OCI-LY1 (cell line): ENCODE measurements around the gene C1S.

Experiments used
- H2AFZ ChIP-seq: fragments of 200-600 bp; sonication (generic), shearing (Covaris generic); 2 replicates; pipeline ENCODE4 v1.6.0; 2014; ENCODE audit warnings: antibody characterized with exemption, mild to moderate bottlenecking, low read length
- H3F3A ChIP-seq: fragments of 200-600 bp; sonication (generic), shearing (Covaris generic); 2 replicates; pipeline ENCODE4 v1.6.0; 2014; ENCODE audit warnings: mild to moderate bottlenecking, antibody characterized with exemption, low read length, moderate library complexity; ENCODE audit not compliant: insufficient read depth
- H3K27ac ChIP-seq: fragments of 200-600 bp; sonication (generic); 2 replicates; pipeline ENCODE4 v1.5.1; 2014; ENCODE audit warnings: low read length, mixed run types, mild to moderate bottlenecking, low read depth; ENCODE audit not compliant: poor library complexity, severe bottlenecking
- H3K27me3 ChIP-seq: fragments of 200-600 bp; sonication (generic); 2 replicates; pipeline ENCODE4 v1.6.0; 2014; ENCODE audit warnings: antibody characterized with exemption, mild to moderate bottlenecking, low read length, moderate library complexity; ENCODE audit not compliant: insufficient read depth
- H3K36me3 ChIP-seq: fragments of 200-600 bp; sonication (generic); 2 replicates; pipeline ENCODE4 v1.6.1; 2014; ENCODE audit warnings: mild to moderate bottlenecking, antibody characterized with exemption, low read length, moderate library complexity, mixed read lengths; ENCODE audit not compliant: insufficient read depth
- H3K4me1 ChIP-seq: fragments of 200-600 bp; sonication (generic); 2 replicates; pipeline ENCODE4 v1.5.1; 2014; ENCODE audit warnings: mild to moderate bottlenecking, low read length, moderate library complexity; ENCODE audit not compliant: insufficient read depth, severe bottlenecking
- H3K4me2 ChIP-seq: fragments of 200-600 bp; sonication (generic), shearing (Covaris generic); 2 replicates; pipeline ENCODE4 v1.6.1; 2014; ENCODE audit warnings: low read length
- H3K4me3 ChIP-seq: fragments of 200-600 bp; sonication (generic); 2 replicates; pipeline ENCODE4 v1.5.1; 2014; ENCODE audit warnings: low read length, low read depth, mild to moderate bottlenecking, mixed read lengths; ENCODE audit not compliant: poor library complexity, severe bottlenecking
- H3K79me2 ChIP-seq: fragments of 200-600 bp; shearing (Covaris generic); 2 replicates; pipeline ENCODE4 v1.6.1; 2016; ENCODE audit warnings: mixed run types, low read length, mixed read lengths; ENCODE audit not compliant: insufficient read depth
- H3K9ac ChIP-seq: fragments of 200-600 bp; sonication (generic), shearing (Covaris generic); 2 replicates; pipeline ENCODE4 v1.6.1; 2014; ENCODE audit warnings: mild to moderate bottlenecking, low read length, mixed read lengths
- H3K9me2 ChIP-seq: fragments of 200-600 bp; sonication (generic), shearing (Covaris generic); 2 replicates; pipeline ENCODE4 v1.6.1; 2014; ENCODE audit warnings: low read depth, mild to moderate bottlenecking, low read length, mixed read lengths
- H3K9me3 ChIP-seq: fragments of 200-600 bp; shearing (Covaris generic); 2 replicates; pipeline ENCODE4 v1.6.1; 2014; ENCODE audit warnings: low read length, mixed read lengths
- H4K20me1 ChIP-seq: fragments of 200-600 bp; sonication (generic), shearing (Covaris generic); 2 replicates; pipeline ENCODE4 v1.6.0; 2016; ENCODE audit warnings: mild to moderate bottlenecking, low read length; ENCODE audit not compliant: insufficient read depth
- CTCF ChIP-seq: fragments of 200-600 bp; sonication (generic), shearing (Covaris generic); IDR thresholded peaks from 2 replicates; pipeline ENCODE4 v1.5.1; 2017; ENCODE audit warnings: mild to moderate bottlenecking, antibody characterized with exemption, low read length, moderate library complexity, mixed read lengths
- EZH2 ChIP-seq: fragments of 200-600 bp; sonication (generic), shearing (Covaris generic); IDR thresholded peaks from 2 replicates; pipeline ENCODE4 v1.8.0; 2017; ENCODE audit warnings: borderline replicate concordance, mixed run types, mild to moderate bottlenecking, antibody characterized with exemption, low read length, moderate library complexity, mixed read lengths

C1S gene

GRCh38 chr12:7015555-7016370, 44.8 kb upstream of the C1S start:
- Histone ChIP-seq H3K36me3 (peaks cover 7% of the 10 kb centered on the region; the same call in 1 of the 2 replicates), H3K4me1 (peaks cover 27% of the 10 kb centered on the region), H3K9me2 (no peaks in the 10 kb centered on the region), H2AFZ (no peak overlapping the region), H3K4me3 (no peak overlapping the region), H3K27me3 (no peaks in the 10 kb centered on the region), H3K9ac (no peak overlapping the region), H3F3A (no peaks in the 10 kb centered on the region), H3K27ac (no peak overlapping the region), H3K9me3 (no peaks in the 10 kb centered on the region), H3K4me2 (0 out of 2 replicates have a peak overlapping the region, but pooled peaks have one; percentile 8), H4K20me1 (no peaks in the 10 kb centered on the region), H3K79me2 (peaks cover 7% of the 10 kb centered on the region)
- TF ChIP-seq CTCF, result no peak

- Histone ChIP-seq H3K9ac (peak overlapping the region; percentile 82), H3K27ac (no peak overlapping the region), H3K4me2 (peak overlapping the region; percentile 74), H3K27me3 (no peaks in the 10 kb centered on the region), H3K4me1 (peaks cover 27% of the 10 kb centered on the region), H2AFZ (no peak overlapping the region), H3K4me3 (peak overlapping the region; percentile 72), H3K79me2 (peaks cover 7% of the 10 kb centered on the region), H3K9me2 (no peaks in the 10 kb centered on the region), H4K20me1 (no peaks in the 10 kb centered on the region), H3F3A (no peaks in the 10 kb centered on the region), H3K9me3 (no peaks in the 10 kb centered on the region), H3K36me3 (peaks cover 6% of the 10 kb centered on the region; the same call in 1 of the 2 replicates)
- TF ChIP-seq CTCF, result no peak
- TF ChIP-seq EZH2, result no peak
Observed at GRCh38 chr12:7016958-7017571, 43.5 kb upstream of the C1S start.

GRCh38 chr12:7017870-7018349, 42.6 kb upstream of the C1S start:
- no peaks in the 10 kb centered on the region; the same call in 1 of the 2 replicates for H3K36me3 ChIP-seq
- no peaks in the 10 kb centered on the region for H3F3A ChIP-seq
- no peaks in the 10 kb centered on the region for H4K20me1 ChIP-seq
- peak overlapping the region; percentile 72 for H3K4me3 ChIP-seq
- H3K4me1 ChIP-seq, result peaks cover 27% of the 10 kb centered on the region
- H3K9ac ChIP-seq, result peak overlapping the region; percentile 82
- H3K27me3 ChIP-seq, result no peaks in the 10 kb centered on the region
- peaks cover 7% of the 10 kb centered on the region for H3K79me2 ChIP-seq
- TF ChIP-seq CTCF, result no peak
- TF ChIP-seq EZH2, result no peak
- peak overlapping the region; percentile 82 for H3K27ac ChIP-seq
- H2AFZ ChIP-seq, result no peak overlapping the region
- H3K9me3 ChIP-seq, result no peaks in the 10 kb centered on the region
- H3K4me2 ChIP-seq, result peak overlapping the region; percentile 74
- no peaks in the 10 kb centered on the region for H3K9me2 ChIP-seq
